ENCODE measurements around the gene SPR. TPM values are rescaled to one million over a fixed set of nuclear protein-coding genes. Genes with fewer than 3 reads are reported as not detected.
"Not testable (repeated sequence)": the region's sequence is repeated elsewhere in the genome, so short reads cannot be mapped to it uniquely, and the experiment has no call there.

The SPR gene
- total RNA-seq, 2 donors from 2014 or later: 13.7 to 15.2 TPM

GRCh38 chr2:72901426-72901825 is 14.2 kb downstream of the SPR start:
- Mint-ChIP-seq H3K4me3 (no peak overlapping the region), H3K4me1 (peaks cover 12% of the 10 kb centered on the region), H3K27ac (no peak overlapping the region), H3K36me3 (ENCODE audit: low read depth) (no peaks in the 10 kb centered on the region), H3K27me3 (ENCODE audit: insufficient read depth) (peaks cover 89% of the 10 kb centered on the region), H3K9me3 (no peaks in the 10 kb centered on the region)
- DNase-seq: no peak
- H3K27ac ChIP-seq (ENCODE audit: low read depth, low read length): no peak overlapping the region
- 55 to 73% methylated on average over 2 to 3 of the region's 3 CpGs for WGBS, 2 experiments (ENCODE audit: insufficient coverage in 1 of 2, insufficient read length in 1 of 2)
- no peak overlapping the region for H3K9ac ChIP-seq (ENCODE audit: extremely low read depth, low read length, poor library complexity, severe bottlenecking)
- peaks cover 6% of the 10 kb centered on the region for H3K4me1 ChIP-seq (ENCODE audit: control insufficient read depth, insufficient read depth, low read length)
- peaks cover 53% of the 10 kb centered on the region for H3K27me3 ChIP-seq (ENCODE audit: control insufficient read depth, insufficient read depth, low read length, poor library complexity, severe bottlenecking)
- H3K36me3 ChIP-seq (ENCODE audit: control insufficient read depth, insufficient read depth, low read length): no peaks in the 10 kb centered on the region
- no peak overlapping the region for H3K4me3 ChIP-seq (ENCODE audit: low read length)
- H3K9me3 ChIP-seq (ENCODE audit: control insufficient read depth, low read length): no peaks in the 10 kb centered on the region
- TF ChIP-seq CTCF (conservative IDR thresholded peaks at IDR 0.05): no peak

GRCh38 chr2:72907369-72907768 is 20.2 kb downstream of the SPR start:
- not testable (repeated sequence) for H3K36me3 ChIP-seq (ENCODE audit: control insufficient read depth, insufficient read depth, low read length); H3K27ac ChIP-seq (ENCODE audit: low read depth, low read length); H3K4me3 Mint-ChIP-seq; H3K9ac ChIP-seq (ENCODE audit: extremely low read depth, low read length, poor library complexity, severe bottlenecking); DNase-seq; H3K9me3 Mint-ChIP-seq; H3K9me3 ChIP-seq (ENCODE audit: control insufficient read depth, low read length); H3K4me3 ChIP-seq (ENCODE audit: low read length); H3K4me1 ChIP-seq (ENCODE audit: control insufficient read depth, insufficient read depth, low read length); H3K36me3 Mint-ChIP-seq (ENCODE audit: low read depth); H3K4me1 Mint-ChIP-seq; H3K27ac Mint-ChIP-seq
- peaks cover 84% of the 10 kb centered on the region for H3K27me3 ChIP-seq (ENCODE audit: control insufficient read depth, insufficient read depth, low read length, poor library complexity, severe bottlenecking)
- 75 to 93% methylated on average over 8 to 13 of the region's 13 CpGs for WGBS, 2 experiments (ENCODE audit: insufficient coverage in 1 of 2, insufficient read length in 1 of 2)
- peaks cover 93% of the 10 kb centered on the region for H3K27me3 Mint-ChIP-seq (ENCODE audit: insufficient read depth)

- no peaks in the 10 kb centered on the region for H3K4me1 ChIP-seq (ENCODE audit: control insufficient read depth, insufficient read depth, low read length)
- no peak overlapping the region for H3K9ac ChIP-seq (ENCODE audit: extremely low read depth, low read length, poor library complexity, severe bottlenecking)
- no peaks in the 10 kb centered on the region for H3K36me3 Mint-ChIP-seq (ENCODE audit: low read depth)
- peaks cover 5% of the 10 kb centered on the region for H3K4me1 Mint-ChIP-seq
- no peaks in the 10 kb centered on the region for H3K36me3 ChIP-seq (ENCODE audit: control insufficient read depth, insufficient read depth, low read length)
- no peak overlapping the region for H3K27ac ChIP-seq (ENCODE audit: low read depth, low read length)
- DNase-seq: no peak
- no peak for TF ChIP-seq CTCF (conservative IDR thresholded peaks at IDR 0.05)
- WGBS, 2 experiments (ENCODE audit: insufficient coverage in 1 of 2, insufficient read length in 1 of 2): 89% methylated on average over 3 of the region's 3 CpGs; no CpG with 5 or more reads in 1 of the 2 experiments
- no peaks in the 10 kb centered on the region for H3K9me3 ChIP-seq (ENCODE audit: control insufficient read depth, low read length)
- H3K27me3 ChIP-seq (ENCODE audit: control insufficient read depth, insufficient read depth, low read length, poor library complexity, severe bottlenecking): peaks cover 84% of the 10 kb centered on the region
- H3K27me3 Mint-ChIP-seq (ENCODE audit: insufficient read depth): peaks cover 92% of the 10 kb centered on the region
- no peak overlapping the region for H3K27ac Mint-ChIP-seq
- no peaks in the 10 kb centered on the region for H3K9me3 Mint-ChIP-seq
- no peak overlapping the region for H3K4me3 Mint-ChIP-seq
- H3K4me3 ChIP-seq (ENCODE audit: low read length): no peak overlapping the region
These were observed 21.5 kb downstream of the SPR start for GRCh38 chr2:72908741-72909140.

GRCh38 chr2:72911256-72911655 is 24.0 kb downstream of the SPR start:
- Mint-ChIP-seq H3K4me1 (peaks cover 19% of the 10 kb centered on the region), H3K4me3 (no peak overlapping the region), H3K27me3 (ENCODE audit: insufficient read depth) (peaks cover 94% of the 10 kb centered on the region), H3K27ac (no peak overlapping the region), H3K9me3 (no peaks in the 10 kb centered on the region), H3K36me3 (ENCODE audit: low read depth) (no peaks in the 10 kb centered on the region)
- no peak overlapping the region for H3K9ac ChIP-seq (ENCODE audit: extremely low read depth, low read length, poor library complexity, severe bottlenecking)
- no peaks in the 10 kb centered on the region for H3K36me3 ChIP-seq (ENCODE audit: control insufficient read depth, insufficient read depth, low read length)
- H3K4me3 ChIP-seq (ENCODE audit: low read length): no peak overlapping the region
- no peaks in the 10 kb centered on the region for H3K9me3 ChIP-seq (ENCODE audit: control insufficient read depth, low read length)
- DNase-seq: peak; percentile 20
- WGBS, 2 experiments (ENCODE audit: insufficient coverage in 1 of 2, insufficient read length in 1 of 2): 75 to 80% methylated on average over 1 of the region's 1 CpG
- no peak overlapping the region for H3K27ac ChIP-seq (ENCODE audit: low read depth, low read length)
- no peak for TF ChIP-seq CTCF (conservative IDR thresholded peaks at IDR 0.05)
- H3K4me1 ChIP-seq (ENCODE audit: control insufficient read depth, insufficient read depth, low read length): peaks cover under 1% of the 10 kb centered on the region
- H3K27me3 ChIP-seq (ENCODE audit: control insufficient read depth, insufficient read depth, low read length, poor library complexity, severe bottlenecking): peaks cover 89% of the 10 kb centered on the region
